ENCODE results near the gene ACACB.

- TF ChIP-seq CTCF (IDR thresholded peaks at IDR 0.05) = no peak
- TF ChIP-seq RNF2 (IDR thresholded peaks at IDR 0.05; ENCODE audit: borderline replicate concordance, low read depth) = no peak
- no peak for TF ChIP-seq NPAS2 (CRISPR knock-in tag; IDR thresholded peaks at IDR 0.05; ENCODE audit: borderline replicate concordance)
- no peak for TF ChIP-seq POLR2A (IDR thresholded peaks at IDR 0.05; ENCODE audit: low read length)
- no peak for TF ChIP-seq ESRRA (IDR thresholded peaks at IDR 0.05; ENCODE audit: borderline replicate concordance, low read length)
- TF ChIP-seq SMC3 (IDR thresholded peaks at IDR 0.05) = no peak
- no peak for TF ChIP-seq RFX5 (IDR thresholded peaks at IDR 0.05)
- no peak for TF ChIP-seq HOXA7 (CRISPR knock-in tag; IDR thresholded peaks at IDR 0.05)
- no peak for TF ChIP-seq POLR2AphosphoS2 (conservative IDR thresholded peaks at IDR 0.05; ENCODE audit: low read length)
- no peak for TF ChIP-seq CHD2 (IDR thresholded peaks at IDR 0.05; ENCODE audit: low read length, partially characterized antibody)
- TF ChIP-seq MAX (IDR thresholded peaks at IDR 0.05) = no peak
- TF ChIP-seq, protein P1, sequence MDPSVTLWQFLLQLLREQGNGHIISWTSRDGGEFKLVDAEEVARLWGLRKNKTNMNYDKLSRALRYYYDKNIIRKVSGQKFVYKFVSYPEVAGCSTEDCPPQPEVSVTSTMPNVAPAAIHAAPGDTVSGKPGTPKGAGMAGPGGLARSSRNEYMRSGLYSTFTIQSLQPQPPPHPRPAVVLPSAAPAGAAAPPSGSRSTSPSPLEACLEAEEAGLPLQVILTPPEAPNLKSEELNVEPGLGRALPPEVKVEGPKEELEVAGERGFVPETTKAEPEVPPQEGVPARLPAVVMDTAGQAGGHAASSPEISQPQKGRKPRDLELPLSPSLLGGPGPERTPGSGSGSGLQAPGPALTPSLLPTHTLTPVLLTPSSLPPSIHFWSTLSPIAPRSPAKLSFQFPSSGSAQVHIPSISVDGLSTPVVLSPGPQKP (IDR thresholded peaks at IDR 0.05; ENCODE audit: low read depth, low read length) = no peak
Measured at GRCh38 chr12:109286252-109286651, 169.9 kb downstream of the ACACB start.
